Sciatic nerve (tissue), 2 donors: ENCODE measurements around the gene ARX. TPM values are rescaled to one million over a fixed set of nuclear protein-coding genes. Genes with fewer than 3 reads are reported as not detected.

Experiments used
- ATAC-seq: fragments of 200-7000 bp; cut with Tn5 transposase; one replicate; pipeline ENCODE4 v1.9.1; 2020; ENCODE audit warnings: mild to moderate bottlenecking, moderate library complexity
- DNase-seq: peaks from one replicate; pipeline ENCODE4 v3.0.0-alpha.2; 2020; ENCODE audit warnings: low spot score
- intact Hi-C: fragments of 100-400 bp; cut with DNase I; formaldehyde crosslinking; loops from one replicate; pipeline ENCODE4 v1.14.2; 2022
- total RNA-seq: library from RNA; stranded (reverse); fragmentation: NEBNext Ultra II Directional; extraction: Animal tissue kit (Norgen Biotek cat#: 25700); gene quantifications from one replicate; pipeline ENCODE4 v1.2.1, GENCODE V29; 2021
- donor health status: DM: no; HTN: no; CAD: no.
- donor health status: DM: no; HTN: no; CAD: no.

Gene ARX
- total RNA-seq, 1 donor from 2014 or later: not detected

- intact Hi-C loops: no loop called here
- DNase-seq (no peak), ATAC-seq (no peak)
These were observed 2.9 kb upstream of the ARX start for GRCh38 chrX:25018682-25019081.

GRCh38 chrX:25017667-25018247 lies 2.0 kb upstream of the ARX start:
- DNase-seq (no peak), ATAC-seq (no peak)
- intact Hi-C loops: no loop called here

GRCh38 chrX:25016938-25017598 lies 1.3 kb upstream of the ARX start:
- DNase-seq (no peak), ATAC-seq (no peak)
- intact Hi-C loops: no loop called here

- intact Hi-C loops: no loop called here
- DNase-seq (no peak), ATAC-seq (no peak)
These were observed 551 bp upstream of the ARX start for GRCh38 chrX:25016361-25016671.

- ATAC-seq (no peak), DNase-seq (no peak)
- intact Hi-C loops: no loop called here
These were observed 1.4 kb downstream of the ARX start for GRCh38 chrX:25014366-25014838.

- intact Hi-C loops: no loop called here
- DNase-seq (no peak), ATAC-seq (no peak)
These were observed 2.0 kb downstream of the ARX start for GRCh38 chrX:25013632-25014365.

GRCh38 chrX:25012793-25013631 lies 2.8 kb downstream of the ARX start:
- intact Hi-C loops: no loop called here
- DNase-seq (no peak), ATAC-seq (no peak)

GRCh38 chrX:25012433-25012735 lies 3.4 kb downstream of the ARX start:
- intact Hi-C loops: no loop called here
- ATAC-seq (no peak), DNase-seq (no peak)

GRCh38 chrX:25011589-25012432 lies 4.0 kb downstream of the ARX start:
- DNase-seq: no peak
- ATAC-seq: no peak
- intact Hi-C loops: no loop called here

- no peak for ATAC-seq
- no peak for DNase-seq
- intact Hi-C loops: no loop called here
These were observed 4.8 kb downstream of the ARX start for GRCh38 chrX:25010784-25011588.

- ATAC-seq: no peak
- DNase-seq: no peak
- intact Hi-C loops: no loop called here
These were observed 6.4 kb downstream of the ARX start for GRCh38 chrX:25009407-25009806.

GRCh38 chrX:25007059-25008053 lies 8.4 kb downstream of the ARX start:
- ATAC-seq (no peak), DNase-seq (no peak)
- intact Hi-C loops: no loop called here

GRCh38 chrX:25006586-25007058 lies 9.1 kb downstream of the ARX start:
- DNase-seq (no peak), ATAC-seq (no peak)
- intact Hi-C loops: no loop called here

- ATAC-seq: no peak
- no peak for DNase-seq
- intact Hi-C loops: no loop called here
These were observed 10.2 kb downstream of the ARX start for GRCh38 chrX:25005382-25006185.

GRCh38 chrX:25005034-25005381 lies 10.8 kb downstream of the ARX start:
- no peak for ATAC-seq
- intact Hi-C loops: no loop called here
- no peak for DNase-seq

GRCh38 chrX:25004485-25005032 lies 11.2 kb downstream of the ARX start:
- intact Hi-C loops: no loop called here
- ATAC-seq (no peak), DNase-seq (no peak)
